Mucosa of descending colon (tissue), 3 donors: Measurements from ENCODE around the gene UBR3. TPM values are rescaled to one million over a fixed set of nuclear protein-coding genes. Genes with fewer than 3 reads are reported as not detected.

Experiments
- ATAC-seq: fragments of 200-7000 bp; cut with Tn5 transposase; one replicate; pipeline ENCODE4 v1.9.1; 2020; ENCODE audit warnings: mild to moderate bottlenecking, moderate library complexity
- DNase-seq, 3 donors: peaks; one replicate each; pipeline ENCODE4 v3.0.0-alpha.2; 2020
- H3K36me3 ChIP-seq: fragments of 200-600 bp; one replicate; pipeline ENCODE4 v1.8.0; 2021; ENCODE audit warnings: low read depth, mild to moderate bottlenecking
- H3K4me1 ChIP-seq: fragments of 200-600 bp; one replicate; pipeline ENCODE4 v1.8.0; 2021; ENCODE audit warnings: low read depth, mild to moderate bottlenecking
- H3K4me3 ChIP-seq: fragments of 200-600 bp; one replicate; pipeline ENCODE4 v1.8.0; 2021; ENCODE audit warnings: mild to moderate bottlenecking
- H3K9me3 ChIP-seq: fragments of 200-600 bp; one replicate; pipeline ENCODE4 v1.8.0; 2021; ENCODE audit warnings: mild to moderate bottlenecking
- intact Hi-C, 2 donors: fragments of 100-400 bp; cut with DNase I in 1 of 2; cut with micrococcal nuclease in 1 of 2; formaldehyde crosslinking; loops; one replicate each; pipeline versions ENCODE4 v1.11.0 to v1.11.1; 2022; cut with DNase I, micrococcal nuclease
- total RNA-seq, 3 donors: library from RNA; stranded (reverse); fragmentation: NEBNext Ultra II Directional in 2 of 3; extraction: Animal tissue kit (Norgen Biotek cat#: 25700) in 2 of 3; gene quantifications; one replicate each; pipeline versions ENCODE4 v1.2.1 to v1.2.4, GENCODE V29; 2021 to 2023
- TF ChIP-seq, protein P1 (sequence below): fragments of 200-600 bp; IDR thresholded peaks from one replicate; pipeline ENCODE4 v1.8.0; 2022; ENCODE audit warnings: antibody characterized with exemption, mild to moderate bottlenecking
- donor health status: DM: no; HTN: no; CAD: no; lungs with moderate emphysema.
- donor health status: DM: no; HTN: no; CAD: no.
- donor health status: DM: no; HTN: yes; CAD: no.

The UBR3 gene
- total RNA-seq, 3 donors from 2014 or later: 32.5 to 65.8 (median 39.6) TPM

DNA sequence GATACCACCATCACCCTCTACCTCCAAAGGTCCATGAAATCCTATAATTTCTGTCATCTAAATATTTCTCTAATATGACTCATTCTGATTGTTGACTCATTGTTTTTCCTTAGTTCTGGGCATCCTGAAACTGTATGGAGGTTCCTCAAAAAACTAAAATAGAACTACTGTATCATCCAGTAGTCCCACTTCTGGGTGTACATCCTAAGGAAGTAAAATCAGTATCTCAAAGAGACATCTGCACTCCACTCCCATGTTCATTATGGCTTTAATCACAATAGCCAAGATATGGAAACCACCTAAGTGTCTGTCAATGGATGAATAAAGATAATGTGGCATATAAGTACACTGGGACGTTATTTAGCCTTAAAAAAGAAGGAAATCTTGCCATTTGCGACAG is 224.9 kb downstream of the UBR3 start:
- H3K9me3 ChIP-seq: no peaks in the 10 kb centered on the region
- intact Hi-C loops: no loop called here
- no peak overlapping the region for H3K4me3 ChIP-seq
- TF ChIP-seq, protein P1, sequence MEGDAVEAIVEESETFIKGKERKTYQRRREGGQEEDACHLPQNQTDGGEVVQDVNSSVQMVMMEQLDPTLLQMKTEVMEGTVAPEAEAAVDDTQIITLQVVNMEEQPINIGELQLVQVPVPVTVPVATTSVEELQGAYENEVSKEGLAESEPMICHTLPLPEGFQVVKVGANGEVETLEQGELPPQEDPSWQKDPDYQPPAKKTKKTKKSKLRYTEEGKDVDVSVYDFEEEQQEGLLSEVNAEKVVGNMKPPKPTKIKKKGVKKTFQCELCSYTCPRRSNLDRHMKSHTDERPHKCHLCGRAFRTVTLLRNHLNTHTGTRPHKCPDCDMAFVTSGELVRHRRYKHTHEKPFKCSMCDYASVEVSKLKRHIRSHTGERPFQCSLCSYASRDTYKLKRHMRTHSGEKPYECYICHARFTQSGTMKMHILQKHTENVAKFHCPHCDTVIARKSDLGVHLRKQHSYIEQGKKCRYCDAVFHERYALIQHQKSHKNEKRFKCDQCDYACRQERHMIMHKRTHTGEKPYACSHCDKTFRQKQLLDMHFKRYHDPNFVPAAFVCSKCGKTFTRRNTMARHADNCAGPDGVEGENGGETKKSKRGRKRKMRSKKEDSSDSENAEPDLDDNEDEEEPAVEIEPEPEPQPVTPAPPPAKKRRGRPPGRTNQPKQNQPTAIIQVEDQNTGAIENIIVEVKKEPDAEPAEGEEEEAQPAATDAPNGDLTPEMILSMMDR: no peak
- H3K4me1 ChIP-seq: no peaks in the 10 kb centered on the region
- H3K36me3 ChIP-seq: no peaks in the 10 kb centered on the region
- DNase-seq: no peak
- no peak for ATAC-seq

DNA sequence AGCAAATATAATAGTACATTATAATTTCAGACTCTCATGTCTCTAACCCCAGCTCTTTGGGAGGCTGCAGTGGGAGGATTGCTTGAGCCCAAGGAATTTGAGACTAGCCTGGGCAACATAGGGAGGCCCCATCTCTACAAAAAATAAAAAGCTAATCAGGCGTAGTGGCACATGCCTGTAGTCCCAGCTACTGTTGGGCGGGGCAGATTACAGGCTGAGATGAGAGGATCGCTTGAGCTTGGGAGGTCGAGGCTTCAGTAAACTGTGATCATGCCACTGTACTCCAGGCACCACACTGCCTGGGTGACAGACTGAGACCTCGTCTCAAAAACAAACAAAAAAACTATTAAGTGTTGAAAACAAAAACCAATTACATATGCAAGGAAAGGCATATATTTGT is 227.7 kb downstream of the UBR3 start:
- no peaks in the 10 kb centered on the region for H3K4me1 ChIP-seq

DNA sequence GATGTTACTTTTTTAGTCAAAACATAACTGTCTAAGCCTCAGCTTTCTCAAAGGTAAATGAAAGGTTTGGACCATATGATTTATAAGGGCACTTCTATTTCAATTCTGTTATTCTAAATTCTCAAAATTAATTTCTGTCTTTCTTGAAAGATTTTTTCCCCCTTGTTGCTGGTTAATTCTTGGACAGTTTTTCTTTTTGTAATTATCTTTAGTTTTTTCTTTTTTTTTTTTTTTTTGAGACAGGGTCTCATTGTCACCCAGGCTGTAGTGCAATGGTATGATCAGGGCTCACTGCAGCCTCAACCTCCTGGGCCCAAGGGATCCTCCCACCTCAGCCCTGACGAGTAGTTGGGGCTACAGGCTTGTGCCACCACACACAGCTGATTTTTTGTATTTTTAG is 229.6 kb downstream of the UBR3 start:
- intact Hi-C loops: no loop called here
- Histone ChIP-seq H3K36me3 (no peaks in the 10 kb centered on the region), H3K9me3 (no peaks in the 10 kb centered on the region), H3K4me1 (no peaks in the 10 kb centered on the region), H3K4me3 (no peak overlapping the region)
- ATAC-seq (no peak), DNase-seq (no peak)
- TF ChIP-seq, protein P1: no peak

More for the DNA sequence above, 227.7 kb downstream of the UBR3 start:
- intact Hi-C loops: no loop called here
- DNase-seq (no peak), ATAC-seq (no peak)
- Histone ChIP-seq H3K4me3 (no peak overlapping the region), H3K36me3 (no peaks in the 10 kb centered on the region), H3K9me3 (no peaks in the 10 kb centered on the region)
- TF ChIP-seq, protein P1: no peak

DNA sequence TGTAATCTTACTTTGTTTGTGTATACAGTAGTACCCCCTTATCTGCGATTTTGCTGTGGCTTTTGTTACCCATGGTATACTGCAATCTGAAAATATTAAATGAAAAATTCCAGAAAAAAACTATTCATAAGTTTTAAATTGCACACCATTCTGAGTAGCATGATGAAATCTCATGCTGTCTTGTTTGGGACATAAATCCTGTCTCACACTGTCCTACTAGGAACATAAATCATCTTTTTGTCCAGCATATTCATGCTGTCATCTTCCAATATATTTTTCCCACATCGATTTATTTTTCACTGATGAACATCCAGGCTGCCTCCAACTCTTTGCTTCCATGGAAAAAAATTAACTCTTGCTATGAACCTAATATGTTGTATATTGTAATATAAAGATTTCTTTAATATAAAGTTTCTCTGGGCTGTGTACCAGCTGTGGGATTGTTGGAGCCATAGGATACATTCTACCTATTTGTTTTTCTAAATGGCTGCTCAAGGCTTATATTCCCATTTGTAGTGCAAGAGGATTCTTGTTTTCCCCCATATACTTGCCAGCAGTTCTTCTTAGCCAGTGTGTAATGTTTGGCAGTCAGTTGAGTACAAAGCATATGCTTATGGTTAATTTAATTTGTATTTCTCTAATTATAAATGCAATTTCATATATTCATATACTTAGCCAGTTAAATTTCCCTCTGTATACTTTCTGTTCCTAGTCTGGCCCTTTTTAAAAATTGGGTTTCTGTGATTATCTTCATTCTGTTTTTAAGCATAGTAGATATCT is 236.4 kb downstream of the UBR3 start:
- Histone ChIP-seq H3K9me3 (no peaks in the 10 kb centered on the region), H3K4me3 (no peak overlapping the region), H3K4me1 (no peaks in the 10 kb centered on the region), H3K36me3 (no peaks in the 10 kb centered on the region)
- TF ChIP-seq, protein P1: no peak
- intact Hi-C loops: no loop called here
- DNase-seq: no peak
- no peak for ATAC-seq

DNA sequence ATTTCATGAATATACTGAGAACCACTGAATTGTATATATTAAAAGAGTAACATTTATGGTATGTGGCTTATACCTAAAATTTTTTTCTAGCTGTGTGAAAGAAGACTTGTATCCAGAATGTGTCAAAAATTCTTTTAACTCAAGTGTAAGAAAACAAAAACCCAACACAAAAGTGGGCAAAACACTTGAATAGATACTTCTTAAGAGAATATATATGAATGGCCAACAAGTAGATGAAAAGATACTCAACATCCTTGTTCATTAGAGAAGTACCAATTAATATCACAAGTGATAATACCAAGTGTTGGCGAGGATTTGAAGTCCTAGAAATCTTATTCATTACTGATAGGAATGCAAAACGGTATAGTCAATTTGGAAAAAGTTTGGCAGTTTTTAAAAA is 243.5 kb downstream of the UBR3 start:
- Histone ChIP-seq H3K4me3 (no peak overlapping the region), H3K9me3 (peaks cover 9% of the 10 kb centered on the region), H3K36me3 (no peaks in the 10 kb centered on the region), H3K4me1 (no peaks in the 10 kb centered on the region)
- DNase-seq (no peak), ATAC-seq (no peak)
- TF ChIP-seq, protein P1: no peak
- intact Hi-C loops: no loop called here
